Erythroblast (primary cell): Measurements from ENCODE around the gene SLC25A31.

Experiments
- GATA1 ChIP-seq: IDR thresholded peaks from 2 replicates; pipeline ENCODE4 v1.6.1; 2011; ENCODE audit warnings: low read depth, mild to moderate bottlenecking, control low read depth, low read length, moderate library complexity
- POLR2A ChIP-seq: IDR thresholded peaks from 2 replicates; pipeline ENCODE4 v1.6.1; 2011; ENCODE audit warnings: mild to moderate bottlenecking, low read length

DNA sequence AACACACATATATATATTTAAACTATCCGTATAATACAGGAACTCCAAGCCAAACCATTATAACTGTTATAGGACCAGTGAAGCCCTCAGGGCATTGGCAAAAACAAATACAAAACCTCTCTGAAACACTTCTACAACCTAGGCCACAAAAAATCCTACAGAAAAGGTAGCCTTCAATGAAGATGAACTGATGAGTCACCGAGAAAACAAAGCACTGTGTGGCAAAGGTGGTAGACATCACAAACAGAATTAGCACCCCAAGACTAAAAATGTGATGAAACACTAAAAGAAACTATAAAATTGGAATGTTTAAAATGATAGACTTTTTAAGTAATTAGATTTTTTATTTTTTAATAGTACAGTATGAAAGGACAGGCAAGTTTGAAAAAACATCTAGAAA, 46.4 kb downstream of the SLC25A31 start:
- TF ChIP-seq POLR2A (no peak), GATA1 (no peak)
